HL-60/S4 (cell line): ENCODE results near the gene TNFAIP1.

Source experiments
- in situ Hi-C: fragments of 300-500 bp; cut with MboI; formaldehyde crosslinking; loops from 2 replicates; pipeline ENCODE4 v1.14.3; 2022; ENCODE audit warnings: low sequenced_read_pairs

Gene TNFAIP1

GRCh38 chr17:28369684-28370034 lies 34.1 kb downstream of the TNFAIP1 start:
- in situ Hi-C loops, result no loop called here

GRCh38 chr17:28370035-28370743 lies 34.6 kb downstream of the TNFAIP1 start, which contains the start of gene VTN:
TSS of gene VTN (minus strand) at chr17:28370307. CDS start at chr17:28370203, 104 bp downstream.
- in situ Hi-C loops, result no loop called here

- in situ Hi-C loops, result no loop called here
These were observed 35.2 kb downstream of the TNFAIP1 start for GRCh38 chr17:28370744-28371103.

GRCh38 chr17:28371245-28372202 lies 36.0 kb downstream of the TNFAIP1 start, which contains the start of gene SARM1:
TSS of gene SARM1 (plus strand) at chr17:28371694. CDS start at chr17:28372033, 339 bp downstream.
- in situ Hi-C loops, result no loop called here

GRCh38 chr17:28372203-28372944 lies 36.8 kb downstream of the TNFAIP1 start:
- in situ Hi-C loops, result no loop called here

- in situ Hi-C loops, result no loop called here
These were observed 37.3 kb downstream of the TNFAIP1 start for GRCh38 chr17:28372945-28373274.

GRCh38 chr17:28379814-28380801 lies 44.5 kb downstream of the TNFAIP1 start:
- in situ Hi-C loops, result no loop called here

- in situ Hi-C loops, result no loop called here
These were observed 45.7 kb downstream of the TNFAIP1 start for GRCh38 chr17:28381141-28381825.

GRCh38 chr17:28384281-28385036 lies 48.9 kb downstream of the TNFAIP1 start:
- in situ Hi-C loops, result no loop called here

- in situ Hi-C loops, result no loop called here
These were observed 49.5 kb downstream of the TNFAIP1 start for GRCh38 chr17:28385037-28385400.

- in situ Hi-C loops, result no loop called here
These were observed 49.8 kb downstream of the TNFAIP1 start for GRCh38 chr17:28385406-28385805.

GRCh38 chr17:28386391-28386790 lies 50.8 kb downstream of the TNFAIP1 start:
- in situ Hi-C loops, result no loop called here

GRCh38 chr17:28388106-28388505 lies 52.5 kb downstream of the TNFAIP1 start:
- in situ Hi-C loops, result no loop called here

GRCh38 chr17:28390141-28390540 lies 54.6 kb downstream of the TNFAIP1 start:
- in situ Hi-C loops, result no loop called here

GRCh38 chr17:28390563-28390962 lies 55.0 kb downstream of the TNFAIP1 start:
- in situ Hi-C loops, result no loop called here

- in situ Hi-C loops, result no loop called here
These were observed 55.4 kb downstream of the TNFAIP1 start for GRCh38 chr17:28390984-28391383.

- in situ Hi-C loops, result no loop called here
These were observed 55.8 kb downstream of the TNFAIP1 start for GRCh38 chr17:28391401-28391800.

GRCh38 chr17:28392491-28392890 lies 56.9 kb downstream of the TNFAIP1 start:
- in situ Hi-C loops, result no loop called here
